CD4-positive, alpha-beta T cell treated with Interleukin-4 for 4 hours (primary cell): ENCODE results near the gene EDEM3.
"Not testable (repeated sequence)": the region's sequence is repeated elsewhere in the genome, so short reads cannot be mapped to it uniquely, and the experiment has no call there.

Source experiments
- DNase-seq: peaks from one replicate; pipeline ENCODE4 v3.0.0-alpha.2; 2020

The EDEM3 gene

GRCh38 chr1:184734980-184735379, 19.7 kb downstream of the EDEM3 start:
- DNase-seq: no peak

GRCh38 chr1:184724843-184725242, 29.8 kb downstream of the EDEM3 start:
- DNase-seq: no peak

GRCh38 chr1:184716158-184716557, 38.5 kb downstream of the EDEM3 start:
- DNase-seq: no peak

- no peak for DNase-seq
Measured at GRCh38 chr1:184709418-184709817, 45.2 kb downstream of the EDEM3 start.

GRCh38 chr1:184708084-184708676, 46.5 kb downstream of the EDEM3 start:
- no peak for DNase-seq

DNA sequence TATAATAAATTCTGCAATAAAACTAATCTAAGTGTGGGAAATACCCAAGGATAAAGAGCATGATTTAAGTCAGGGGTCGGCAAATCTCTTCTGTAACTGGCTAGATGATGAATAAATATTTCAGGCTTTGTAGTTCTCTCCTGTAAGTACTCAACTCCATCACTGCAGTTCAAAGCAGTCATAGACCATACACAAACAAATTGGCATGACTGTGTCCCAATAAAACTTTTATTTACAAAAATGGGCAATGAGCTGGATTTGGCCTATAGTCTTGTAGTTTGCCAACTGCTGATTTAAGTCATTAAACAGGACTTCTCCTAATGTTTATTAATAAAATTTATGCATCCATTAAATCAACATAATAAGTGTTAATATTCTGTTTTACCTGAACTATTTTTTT, 49.4 kb downstream of the EDEM3 start:
- no peak for DNase-seq

DNA sequence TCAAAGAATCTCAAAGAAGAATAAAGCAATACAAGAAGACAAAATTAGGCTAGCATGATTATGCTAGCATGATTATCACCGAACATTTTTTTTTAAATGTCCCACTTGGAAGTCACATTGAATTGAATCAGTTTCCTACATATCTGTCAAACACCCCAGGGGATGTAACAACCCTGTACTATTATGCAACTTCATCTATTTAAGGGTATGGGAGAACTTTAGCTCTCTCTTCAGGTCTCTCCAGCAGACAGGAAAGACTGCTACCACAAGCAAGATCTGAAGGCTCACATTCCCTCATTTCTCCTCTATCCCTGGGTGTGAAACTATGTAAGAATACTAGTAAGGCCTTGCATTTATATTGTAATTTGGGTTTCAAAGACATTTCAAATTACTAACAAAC, 52.8 kb downstream of the EDEM3 start:
- DNase-seq: no peak

GRCh38 chr1:184698969-184699368, 55.7 kb downstream of the EDEM3 start:
- DNase-seq: no peak

DNA sequence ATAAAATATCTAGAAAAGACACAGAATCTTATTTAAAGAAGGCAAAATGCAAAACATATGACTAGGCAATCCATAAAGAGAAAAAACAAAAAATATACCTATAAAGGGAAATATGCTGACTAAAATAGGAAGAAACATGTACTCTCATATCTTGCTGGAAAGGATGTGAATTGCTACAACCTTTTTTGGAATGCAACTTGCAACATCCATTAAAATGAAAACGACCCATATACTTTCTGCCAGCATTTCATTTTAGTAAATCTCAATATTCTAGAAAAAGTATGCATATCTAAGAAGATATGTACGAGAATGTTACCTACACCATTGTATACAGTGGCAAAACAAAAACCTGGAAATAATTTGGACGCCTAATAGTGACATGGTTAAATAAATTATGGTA, 56.6 kb downstream of the EDEM3 start:
- no peak for DNase-seq

GRCh38 chr1:184696403-184696802, 58.3 kb downstream of the EDEM3 start:
- no peak for DNase-seq

DNA sequence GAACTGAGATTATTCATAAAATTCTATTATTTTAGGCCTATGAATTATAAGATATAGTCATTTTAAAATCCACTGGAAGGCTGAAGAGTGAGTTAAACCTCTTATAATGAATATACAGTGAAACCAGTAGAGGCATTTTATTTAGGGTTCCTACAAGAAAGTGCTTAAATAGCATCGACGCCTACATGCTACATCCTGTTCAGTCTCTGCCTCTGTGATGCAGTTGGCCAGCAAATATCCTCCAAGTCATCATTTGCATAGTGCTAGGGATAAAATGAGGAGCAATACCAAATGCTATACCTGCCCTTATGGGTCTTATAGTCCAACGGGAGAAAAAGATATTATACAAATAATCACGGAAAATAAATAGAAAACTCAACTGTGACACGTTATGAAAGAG, 59.6 kb downstream of the EDEM3 start:
- DNase-seq: no peak

- no peak for DNase-seq
Measured at GRCh38 chr1:184693011-184693410, 61.6 kb downstream of the EDEM3 start.

GRCh38 chr1:184691719-184692324, 62.8 kb downstream of the EDEM3 start:
- no peak for DNase-seq

GRCh38 chr1:184686540-184686939, 68.1 kb downstream of the EDEM3 start:
- DNase-seq: no peak

GRCh38 chr1:184685116-184685515, 69.5 kb downstream of the EDEM3 start:
- no peak for DNase-seq

DNA sequence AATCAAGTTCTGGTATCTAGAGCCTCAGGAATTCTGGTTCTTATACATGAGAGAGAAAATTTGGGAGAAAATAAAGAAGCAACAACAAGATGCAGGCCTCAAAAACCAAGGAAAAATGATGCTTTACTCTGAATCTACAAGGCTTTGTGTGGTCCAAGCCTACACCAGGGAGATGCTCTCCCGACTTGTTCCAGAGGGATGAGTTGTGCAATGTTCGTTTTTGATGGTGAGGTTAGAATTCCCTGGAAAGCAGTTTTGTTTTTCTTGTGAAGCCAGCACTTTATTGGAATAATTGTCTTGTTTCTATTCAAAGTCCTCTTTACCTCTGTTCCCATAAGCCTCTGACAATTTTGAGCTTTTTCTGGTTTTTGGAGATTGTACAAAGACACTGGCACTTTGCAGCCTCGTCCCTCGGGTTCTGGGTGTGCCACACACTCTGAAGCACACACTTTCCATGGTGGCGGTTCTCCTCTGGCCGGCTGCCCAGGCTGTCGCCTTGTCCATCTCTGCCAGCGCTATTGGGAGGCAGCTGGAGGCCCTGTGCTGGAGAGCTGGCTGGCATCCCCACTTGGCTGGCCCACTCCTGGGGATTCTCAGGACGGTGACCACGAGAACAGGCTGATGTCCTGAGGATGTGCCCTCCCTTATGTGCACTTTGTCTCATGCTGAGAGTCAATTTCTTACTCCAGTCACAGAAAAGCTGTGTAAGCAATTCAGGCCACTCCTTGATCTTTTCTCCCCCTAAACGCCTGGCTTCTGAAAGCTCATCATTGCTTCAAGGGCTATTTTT, 70.2 kb downstream of the EDEM3 start:
- no peak for DNase-seq

GRCh38 chr1:184682956-184683355, 71.7 kb downstream of the EDEM3 start:
- no peak for DNase-seq

DNA sequence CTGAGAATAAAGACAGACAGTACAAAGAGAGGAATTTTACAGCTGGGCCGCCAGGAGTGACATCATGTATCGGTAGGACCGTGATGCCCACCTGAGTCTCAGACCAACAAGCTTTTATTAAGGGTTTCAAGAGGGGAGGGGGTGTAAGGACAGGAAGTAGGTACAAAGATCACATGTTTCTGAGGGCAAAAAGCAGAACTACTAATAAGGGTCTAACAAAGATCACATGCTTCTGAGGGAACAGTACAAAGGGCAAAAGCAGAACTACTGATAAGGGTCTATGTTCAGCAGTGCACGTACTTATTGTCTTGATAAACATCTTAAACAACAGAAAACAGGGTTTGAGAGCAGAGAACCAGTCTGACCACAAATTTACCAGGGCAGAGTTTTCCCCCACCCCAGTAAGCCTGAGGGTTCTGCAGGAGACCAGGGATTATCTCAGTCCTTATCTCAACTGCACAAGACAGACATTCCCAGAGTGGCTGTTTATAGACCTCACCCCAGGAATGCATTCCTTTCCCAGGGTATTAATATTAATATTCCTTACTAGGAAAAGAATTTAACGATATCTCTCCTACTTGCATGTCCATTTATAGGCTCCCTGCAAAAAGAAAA, 73.9 kb downstream of the EDEM3 start:
- not testable (repeated sequence) for DNase-seq

DNA sequence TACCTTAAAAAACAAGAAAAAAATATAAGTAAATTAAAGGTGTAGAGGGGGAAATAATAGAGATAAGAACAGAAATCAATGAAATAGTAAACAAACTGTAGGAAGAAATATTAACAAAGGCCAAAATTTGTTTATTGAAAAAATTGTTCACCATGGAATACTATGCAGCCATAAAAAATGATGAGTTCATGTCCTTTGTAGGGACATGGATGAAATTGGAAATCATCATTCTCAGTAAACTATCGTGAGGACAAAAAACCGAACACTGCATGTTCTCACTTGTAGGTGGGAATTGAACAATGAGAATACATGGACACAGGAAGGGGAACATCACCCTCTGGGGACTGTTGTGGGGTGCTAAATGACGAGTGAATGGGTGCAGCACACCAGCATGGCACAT, 75.2 kb downstream of the EDEM3 start:
- not testable (repeated sequence) for DNase-seq

DNA sequence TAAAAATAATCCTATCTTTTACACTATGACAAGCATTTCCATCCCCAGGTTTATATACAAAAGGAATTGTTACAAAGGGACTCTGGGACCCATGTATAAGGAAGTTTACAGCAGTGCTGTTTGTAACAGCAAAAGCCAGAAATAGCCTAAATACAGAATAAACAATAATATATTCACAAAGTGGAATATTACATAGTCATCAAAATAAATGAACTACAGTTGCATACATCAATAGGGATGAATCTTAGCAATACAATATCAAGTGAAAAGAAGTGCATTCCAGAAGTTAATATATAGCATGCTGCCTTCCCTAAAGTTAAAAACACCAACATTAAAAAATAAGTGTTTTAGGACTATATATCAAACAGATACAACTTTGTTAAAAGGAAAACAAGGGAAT, 77.3 kb downstream of the EDEM3 start:
- DNase-seq: no peak

- DNase-seq: no peak
Measured at GRCh38 chr1:184673305-184673704, 81.4 kb downstream of the EDEM3 start.

DNA sequence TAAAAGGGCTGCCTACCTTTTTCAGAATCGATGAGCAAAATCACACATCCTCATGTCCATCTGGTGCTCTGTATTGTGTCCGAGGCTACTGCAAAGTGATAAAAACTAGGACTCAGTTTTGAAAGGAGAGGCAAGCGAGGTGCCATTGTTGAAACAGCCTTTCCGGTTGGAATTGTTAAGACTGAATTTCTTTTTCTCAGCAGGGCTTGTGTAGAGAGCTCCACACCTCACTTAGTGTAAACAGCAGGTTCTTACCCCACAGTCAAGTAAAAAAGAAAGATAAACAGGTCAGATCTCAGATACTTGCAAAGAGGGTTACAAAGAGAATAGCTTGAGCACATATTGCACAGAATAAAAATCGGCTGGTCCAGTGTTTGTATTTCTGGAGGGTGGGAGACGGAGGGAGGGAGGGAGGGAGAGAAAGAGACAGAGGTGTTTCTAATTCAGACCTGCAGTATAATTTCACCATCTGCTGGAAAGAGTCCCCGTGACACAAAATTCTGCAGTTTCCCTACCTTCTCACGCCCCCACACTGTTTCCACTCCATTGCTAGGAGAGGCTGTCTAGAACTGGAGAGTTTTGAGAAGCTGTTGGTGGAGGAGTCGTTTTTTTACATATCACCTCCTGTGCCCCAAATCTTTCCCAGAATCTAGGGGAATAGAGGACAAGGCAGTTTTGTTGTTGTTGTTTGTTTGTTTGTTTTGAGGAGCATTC, 82.5 kb downstream of the EDEM3 start:
- no peak for DNase-seq

DNA sequence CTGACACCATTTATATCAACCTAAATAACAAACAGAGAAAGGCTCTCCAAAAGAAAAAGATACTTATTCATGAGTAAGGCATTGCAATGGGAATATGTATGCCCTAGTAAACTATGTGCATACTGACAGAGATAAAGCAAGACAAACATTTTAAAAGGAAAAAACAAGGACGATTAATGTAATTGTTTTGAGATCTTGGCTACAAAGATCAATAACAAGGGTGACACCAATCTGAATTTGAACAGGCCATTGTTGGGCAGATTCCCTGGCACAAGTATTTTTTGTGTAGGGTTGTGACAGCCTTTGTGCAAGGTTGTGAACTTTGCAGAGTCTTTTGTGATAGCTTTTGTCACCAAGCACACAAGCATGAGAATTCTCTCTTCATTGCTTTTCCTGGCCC, 85.3 kb downstream of the EDEM3 start:
- DNase-seq: no peak
